GM21717 (cell line): ENCODE data around the gene EXOC1L.

Experiments used
- ATAC-seq: cut with Tn5 transposase; IDR thresholded peaks from one replicate; pipeline ENCODE4 v1.9.1; 2021; ENCODE audit warnings: mild to moderate bottlenecking, moderate library complexity; ENCODE audit not compliant: unreplicated experiment

The EXOC1L gene

GRCh38 chr4:55819634-55820033, at the start of gene EXOC1L:
TSS of gene EXOC1L (plus strand) at chr4:55819790. CDS start at chr4:55820027, 237 bp downstream.
- no peak for ATAC-seq

GRCh38 chr4:55770662-55771061, 48.9 kb upstream of the EXOC1L start:
- ATAC-seq, result no peak

- ATAC-seq, result no peak
These were observed 38.2 kb upstream of the EXOC1L start for GRCh38 chr4:55781341-55781740.

GRCh38 chr4:55781812-55782211, 37.8 kb upstream of the EXOC1L start:
- ATAC-seq, result no peak

- no peak for ATAC-seq
These were observed 36.0 kb upstream of the EXOC1L start for GRCh38 chr4:55783584-55783983.

- no peak for ATAC-seq
These were observed 34.8 kb upstream of the EXOC1L start for GRCh38 chr4:55784747-55785146.

GRCh38 chr4:55791666-55792065, 27.9 kb upstream of the EXOC1L start:
- no peak for ATAC-seq

GRCh38 chr4:55793479-55793878, 26.1 kb upstream of the EXOC1L start:
- ATAC-seq, result no peak

GRCh38 chr4:55794053-55794452, 25.5 kb upstream of the EXOC1L start:
- no peak for ATAC-seq

GRCh38 chr4:55795341-55795740, 24.2 kb upstream of the EXOC1L start:
- no peak for ATAC-seq

- ATAC-seq, result no peak
These were observed 18.1 kb upstream of the EXOC1L start for GRCh38 chr4:55801498-55801897.

- ATAC-seq, result no peak
These were observed 12.0 kb upstream of the EXOC1L start for GRCh38 chr4:55807556-55807955.

- ATAC-seq, result no peak
These were observed 11.4 kb upstream of the EXOC1L start for GRCh38 chr4:55808186-55808585.

GRCh38 chr4:55808632-55809031, 11.0 kb upstream of the EXOC1L start:
- no peak for ATAC-seq

- no peak for ATAC-seq
These were observed 1.9 kb upstream of the EXOC1L start for GRCh38 chr4:55817691-55818090.

- ATAC-seq, result no peak
These were observed 689 bp downstream of the EXOC1L start for GRCh38 chr4:55820279-55820678.

GRCh38 chr4:55822329-55822728, 2.7 kb downstream of the EXOC1L start:
- ATAC-seq, result no peak

- ATAC-seq, result no peak
These were observed 5.3 kb downstream of the EXOC1L start for GRCh38 chr4:55824865-55825264.

GRCh38 chr4:55826986-55827385, 7.4 kb downstream of the EXOC1L start:
- no peak for ATAC-seq

GRCh38 chr4:55827582-55827981, 8.0 kb downstream of the EXOC1L start:
- ATAC-seq, result no peak

GRCh38 chr4:55830048-55830447, 10.5 kb downstream of the EXOC1L start:
- no peak for ATAC-seq

GRCh38 chr4:55830716-55831115, 11.1 kb downstream of the EXOC1L start:
- no peak for ATAC-seq

- no peak for ATAC-seq
These were observed 14.7 kb downstream of the EXOC1L start for GRCh38 chr4:55834086-55834795.
